Activated T-helper 17 cell treated with anti-CD3 and anti-CD28 coated beads, Interleukin-2, amount 50 U/mL, for 72 hours (primary cell): Measurements from ENCODE around the gene ESPN. TPM values are rescaled to one million over a fixed set of nuclear protein-coding genes. Genes with fewer than 3 reads are reported as not detected.
A peak's percentile ranks its signal among the peaks of the same experiment; 100 is the strongest.
"Not testable (repeated sequence)": the region's sequence is repeated elsewhere in the genome, so short reads cannot be mapped to it uniquely, and the experiment has no call there.

Experiments used
- ATAC-seq: fragments of 150-1000 bp; cut with Tn5 transposase; replicated peaks from 2 replicates; pipeline ENCODE4 v1.10.0; 2021; ENCODE audit warnings: mild to moderate bottlenecking, moderate library complexity
- H3K27ac Mint-ChIP-seq: one replicate; pipeline ENCODE4 v1.8.0; 2022; ENCODE audit warnings: mixed read lengths
- H3K27me3 Mint-ChIP-seq: one replicate; pipeline ENCODE4 v1.8.0; 2022; ENCODE audit warnings: mixed read lengths
- H3K36me3 Mint-ChIP-seq: one replicate; pipeline ENCODE4 v1.8.0; 2022; ENCODE audit warnings: low read depth, mild to moderate bottlenecking, mixed read lengths
- H3K4me1 Mint-ChIP-seq: one replicate; pipeline ENCODE4 v1.8.0; 2022; ENCODE audit warnings: mixed read lengths
- H3K4me3 Mint-ChIP-seq: one replicate; pipeline ENCODE4 v1.8.0; 2022; ENCODE audit warnings: mild to moderate bottlenecking, mixed read lengths
- H3K9me3 Mint-ChIP-seq: one replicate; pipeline ENCODE4 v1.8.0; 2022; ENCODE audit warnings: mixed read lengths
- total RNA-seq, 2 donors: library from RNA; stranded (reverse); gene quantifications; one replicate each; pipeline ENCODE4 v1.2.3, GENCODE V29; 2022

ESPN gene
- total RNA-seq, 2 donors from 2014 or later: 0.71 to 3.5 TPM

DNA sequence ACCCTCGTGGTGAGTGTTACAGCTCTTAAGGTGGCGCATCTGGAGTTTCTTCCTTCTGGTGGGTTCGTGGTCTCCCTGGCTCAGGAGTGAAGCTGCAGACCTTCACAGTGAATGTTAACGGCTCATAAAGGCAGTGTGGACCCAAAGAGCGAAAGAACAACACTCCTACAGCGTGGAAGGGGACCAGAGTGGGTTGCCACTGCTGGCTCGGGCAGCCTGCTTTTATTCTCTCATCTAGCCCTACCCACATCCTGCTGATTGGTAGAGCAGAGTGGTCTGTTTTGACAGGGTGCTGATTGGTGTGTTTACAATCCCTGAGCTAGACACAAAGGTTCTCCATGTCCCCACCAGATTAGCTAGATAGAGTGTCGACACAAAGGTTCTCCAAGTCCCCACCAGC, 29.4 kb upstream of the ESPN start:
- peak overlapping the region; percentile 83 for H3K4me3 Mint-ChIP-seq
- not testable (repeated sequence) for H3K27me3 Mint-ChIP-seq, H3K9me3 Mint-ChIP-seq, H3K27ac Mint-ChIP-seq, H3K4me1 Mint-ChIP-seq, H3K36me3 Mint-ChIP-seq, ATAC-seq

DNA sequence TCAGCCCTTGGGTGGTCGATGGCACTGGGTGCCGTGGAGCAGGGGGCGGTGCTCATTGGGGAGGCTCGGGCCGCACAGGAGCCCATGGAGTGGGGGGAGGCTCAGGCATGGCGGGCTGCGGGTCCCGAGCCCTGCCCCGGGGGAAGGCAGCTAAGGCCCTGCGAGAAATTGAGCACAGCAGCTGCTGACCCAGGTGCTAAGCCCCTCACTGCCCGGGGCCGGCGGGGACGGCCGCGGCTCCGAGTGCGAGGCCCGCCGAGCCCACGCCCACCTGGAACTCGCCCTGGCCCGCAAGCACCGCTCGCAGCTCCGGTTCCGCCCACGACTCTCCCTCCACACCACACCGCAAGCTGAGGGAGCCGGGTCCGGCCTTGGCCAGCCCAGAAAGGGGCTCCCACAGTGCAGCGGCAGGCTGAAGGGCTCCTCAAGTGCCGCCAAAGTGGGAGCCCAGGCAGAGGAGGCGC, 28.8 kb upstream of the ESPN start:
- ATAC-seq, H3K4me1 Mint-ChIP-seq, H3K4me3 Mint-ChIP-seq, H3K27me3 Mint-ChIP-seq, H3K9me3 Mint-ChIP-seq, H3K27ac Mint-ChIP-seq, H3K36me3 Mint-ChIP-seq: not testable (repeated sequence)

DNA sequence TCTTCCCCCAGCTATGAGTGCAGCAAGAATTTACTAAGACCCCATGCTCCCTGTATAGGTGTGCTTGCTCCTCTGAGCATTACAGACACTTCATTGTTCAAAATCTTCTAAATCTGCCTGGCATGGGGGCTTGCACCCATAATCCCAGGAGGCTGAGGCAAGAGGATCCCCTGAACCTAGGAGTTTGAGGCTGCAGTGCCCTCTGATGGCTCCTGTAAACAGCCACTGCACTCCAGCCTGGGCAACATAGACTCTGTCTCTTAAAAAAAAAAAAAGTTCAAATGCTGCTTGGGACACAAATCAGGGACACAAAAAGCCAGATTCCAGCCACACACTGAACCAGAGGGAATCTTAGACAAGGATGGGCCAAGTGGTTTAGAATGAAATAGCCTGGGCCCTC, 27.6 kb upstream of the ESPN start:
- no peaks in the 10 kb centered on the region for H3K27me3 Mint-ChIP-seq
- no peaks in the 10 kb centered on the region for H3K36me3 Mint-ChIP-seq
- H3K4me1 Mint-ChIP-seq: no peaks in the 10 kb centered on the region
- no peak overlapping the region for H3K4me3 Mint-ChIP-seq
- ATAC-seq: no peak
- peak overlapping the region; percentile 60 for H3K27ac Mint-ChIP-seq
- no peaks in the 10 kb centered on the region for H3K9me3 Mint-ChIP-seq

DNA sequence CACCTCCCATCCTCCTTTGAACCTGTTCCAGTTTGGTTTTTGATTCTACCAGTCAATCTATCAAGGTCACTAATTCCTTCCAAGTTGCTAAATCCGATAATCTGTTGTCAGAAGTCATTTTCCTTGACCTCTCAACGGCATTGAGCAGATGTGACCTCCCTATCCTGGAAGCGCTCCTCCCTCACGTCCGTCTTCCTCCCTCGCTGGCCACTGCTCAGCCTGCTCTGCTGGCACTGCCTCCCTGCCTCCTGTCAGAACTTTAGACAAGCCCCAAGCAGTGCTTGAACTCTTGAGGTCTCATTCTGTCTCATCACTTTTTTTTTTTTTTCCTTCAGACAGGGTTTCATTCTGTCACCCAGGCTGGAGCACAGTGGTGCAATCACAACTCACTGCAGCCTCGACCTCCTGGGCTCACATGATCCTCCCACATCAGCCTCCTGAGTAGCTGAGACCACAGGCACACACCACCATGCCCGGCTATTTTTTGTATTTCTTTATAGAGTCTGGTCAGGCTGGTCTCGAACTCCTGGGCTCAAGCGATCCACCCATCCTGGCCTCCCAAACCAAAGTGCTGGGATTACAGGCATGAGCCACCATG, 26.6 kb upstream of the ESPN start:
- H3K36me3 Mint-ChIP-seq: no peaks in the 10 kb centered on the region
- H3K27me3 Mint-ChIP-seq: no peaks in the 10 kb centered on the region
- no peak for ATAC-seq
- H3K4me3 Mint-ChIP-seq: no peak overlapping the region
- H3K4me1 Mint-ChIP-seq: no peaks in the 10 kb centered on the region
- peak overlapping the region; percentile 60 for H3K27ac Mint-ChIP-seq
- no peaks in the 10 kb centered on the region for H3K9me3 Mint-ChIP-seq

DNA sequence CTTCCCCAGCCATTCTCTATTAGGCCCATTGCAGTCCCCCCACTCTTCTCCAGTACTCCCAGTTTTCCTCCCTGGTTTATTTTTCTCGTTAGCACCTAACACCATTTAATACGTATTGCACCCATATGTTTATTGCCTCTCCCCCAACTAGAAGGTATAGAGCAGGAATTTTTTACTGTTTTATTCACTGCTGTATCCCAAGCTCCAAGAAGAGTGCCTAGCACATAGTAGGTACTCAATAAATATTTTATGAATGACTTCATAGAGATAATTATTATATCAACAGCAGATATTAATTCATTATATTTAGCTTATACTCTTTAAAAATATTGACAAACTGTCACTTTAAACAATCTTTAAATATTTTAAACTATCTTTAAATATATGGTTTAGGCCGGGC, 25.3 kb upstream of the ESPN start:
- H3K27me3 Mint-ChIP-seq: no peaks in the 10 kb centered on the region
- H3K9me3 Mint-ChIP-seq: no peaks in the 10 kb centered on the region
- H3K27ac Mint-ChIP-seq: peak overlapping the region; percentile 47
- no peaks in the 10 kb centered on the region for H3K4me1 Mint-ChIP-seq
- no peak overlapping the region for H3K4me3 Mint-ChIP-seq
- no peak for ATAC-seq
- no peaks in the 10 kb centered on the region for H3K36me3 Mint-ChIP-seq

DNA sequence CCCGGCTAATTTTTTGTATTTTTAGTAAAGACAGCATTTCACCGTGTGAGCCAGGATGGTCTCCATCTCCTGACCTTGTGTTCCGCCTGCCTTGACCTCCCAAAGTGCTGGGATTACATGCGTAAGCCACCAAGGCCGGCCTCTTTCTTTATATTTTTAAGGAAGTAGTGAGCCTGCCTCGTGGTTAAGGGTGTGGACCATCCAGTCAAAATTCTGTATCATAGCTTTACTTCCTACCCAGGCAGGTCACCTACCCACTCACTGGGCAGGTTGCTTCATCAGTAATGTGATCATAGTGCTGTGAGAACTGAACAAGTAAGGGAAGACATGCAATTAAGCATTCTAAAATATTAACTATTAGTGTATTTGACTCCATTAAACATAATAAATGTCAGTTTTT, 22.9 kb upstream of the ESPN start:
- Mint-ChIP-seq H3K9me3 (no peaks in the 10 kb centered on the region), H3K36me3 (no peaks in the 10 kb centered on the region), H3K4me1 (no peaks in the 10 kb centered on the region), H3K27ac (no peak overlapping the region), H3K27me3 (no peaks in the 10 kb centered on the region), H3K4me3 (no peak overlapping the region)
- ATAC-seq: no peak

DNA sequence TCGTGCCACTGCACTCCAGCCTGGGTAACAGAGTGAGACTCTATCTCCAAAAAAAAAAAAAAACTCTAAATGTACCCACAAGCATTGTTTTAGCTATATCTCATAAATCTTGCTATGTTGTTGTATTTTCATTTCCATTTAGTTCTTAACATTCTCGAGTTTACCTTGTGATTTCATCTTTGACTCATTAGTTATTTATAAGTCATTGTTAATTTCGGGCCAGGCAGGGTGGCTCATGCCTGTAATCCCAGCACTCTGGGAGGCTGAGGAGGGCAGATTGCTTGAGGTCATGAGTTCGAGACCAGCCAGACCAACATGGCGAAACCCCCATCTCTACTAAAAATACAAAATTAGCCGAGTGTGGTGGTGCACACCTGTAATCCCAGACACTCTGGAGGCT, 16.6 kb upstream of the ESPN start:
- ATAC-seq: no peak
- no peak overlapping the region for H3K27ac Mint-ChIP-seq
- H3K36me3 Mint-ChIP-seq: no peaks in the 10 kb centered on the region
- no peaks in the 10 kb centered on the region for H3K9me3 Mint-ChIP-seq
- H3K27me3 Mint-ChIP-seq: peaks cover 7% of the 10 kb centered on the region
- H3K4me1 Mint-ChIP-seq: no peaks in the 10 kb centered on the region
- H3K4me3 Mint-ChIP-seq: no peak overlapping the region

DNA sequence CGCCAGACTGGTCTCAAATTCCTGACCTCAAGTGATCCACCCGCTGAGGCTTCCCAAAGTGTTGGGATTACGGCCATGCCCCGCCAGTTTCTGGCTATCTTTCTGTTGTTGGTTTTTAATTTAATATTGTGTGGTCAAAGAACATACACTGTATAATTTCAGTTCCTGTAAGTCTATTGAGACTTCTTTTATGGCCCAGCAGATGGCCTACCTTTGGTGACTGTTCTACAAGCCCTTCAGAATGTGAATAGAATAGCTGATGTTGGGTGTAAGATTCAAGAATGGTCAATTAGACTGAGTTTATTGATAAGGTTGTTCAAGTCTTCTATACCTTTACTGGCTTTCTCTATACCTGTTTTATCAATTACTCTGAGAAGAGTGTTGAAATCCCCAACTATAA, 15.5 kb upstream of the ESPN start:
- Mint-ChIP-seq H3K9me3 (no peaks in the 10 kb centered on the region), H3K36me3 (no peaks in the 10 kb centered on the region), H3K4me3 (no peak overlapping the region), H3K4me1 (no peaks in the 10 kb centered on the region), H3K27me3 (peaks cover 7% of the 10 kb centered on the region), H3K27ac (no peak overlapping the region)
- ATAC-seq: no peak

DNA sequence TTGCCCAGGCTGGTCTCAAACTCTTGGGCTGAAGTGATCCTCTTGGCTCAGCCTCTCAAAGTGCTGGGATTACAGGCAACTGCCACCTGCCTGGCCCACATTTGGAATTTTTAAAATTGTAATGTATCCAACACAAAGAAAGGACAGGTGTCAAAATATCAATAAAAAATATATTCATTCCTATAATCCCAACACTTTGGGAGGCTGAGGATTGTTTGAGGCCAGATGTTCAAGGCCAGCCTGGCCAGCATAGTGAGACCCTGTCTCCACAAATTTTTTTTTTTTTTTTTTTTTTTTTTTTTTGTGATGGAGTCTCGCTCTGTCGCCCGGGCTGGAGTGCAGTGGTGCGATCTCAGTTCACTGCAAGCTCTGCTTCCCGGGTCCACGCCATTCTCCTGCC, 14.8 kb upstream of the ESPN start:
- no peaks in the 10 kb centered on the region for H3K36me3 Mint-ChIP-seq
- H3K4me3 Mint-ChIP-seq: no peak overlapping the region
- peaks cover 12% of the 10 kb centered on the region for H3K27me3 Mint-ChIP-seq
- no peak overlapping the region for H3K27ac Mint-ChIP-seq
- ATAC-seq: no peak
- no peaks in the 10 kb centered on the region for H3K9me3 Mint-ChIP-seq
- peaks cover 6% of the 10 kb centered on the region for H3K4me1 Mint-ChIP-seq

DNA sequence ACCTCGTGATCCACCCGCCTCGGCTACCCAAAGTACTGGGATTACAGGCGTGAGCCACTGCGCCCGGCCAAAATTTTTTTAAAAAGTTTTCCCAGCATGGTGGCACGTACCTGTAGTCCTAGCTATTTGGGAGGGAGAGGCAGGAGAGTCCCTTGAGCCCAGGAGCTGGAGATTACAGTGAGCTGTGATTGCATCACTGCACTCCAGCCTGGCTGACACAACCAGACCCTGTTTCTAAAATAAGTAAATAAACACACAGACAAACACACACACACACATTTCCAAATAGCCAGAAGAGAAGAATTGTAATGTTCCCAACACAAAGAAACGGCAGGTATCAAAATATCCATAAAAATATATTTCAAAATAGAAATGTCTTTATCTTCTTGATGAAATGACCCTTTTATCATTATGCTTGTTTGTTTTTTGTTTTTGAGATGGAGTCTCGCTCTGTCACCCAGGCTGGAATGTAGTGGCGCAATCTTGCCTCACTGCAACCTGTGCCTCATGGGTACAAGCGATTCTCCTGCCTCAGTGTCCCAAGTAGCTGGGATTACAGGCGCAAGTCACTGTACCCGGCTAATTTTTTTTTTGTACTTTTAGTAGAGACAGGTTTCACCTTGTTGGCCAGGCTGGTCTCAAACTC, 14.2 kb upstream of the ESPN start:
- no peaks in the 10 kb centered on the region for H3K36me3 Mint-ChIP-seq
- ATAC-seq: no peak
- H3K4me3 Mint-ChIP-seq: no peak overlapping the region
- peaks cover 15% of the 10 kb centered on the region for H3K27me3 Mint-ChIP-seq
- H3K4me1 Mint-ChIP-seq: peaks cover 6% of the 10 kb centered on the region
- H3K27ac Mint-ChIP-seq: no peak overlapping the region
- no peaks in the 10 kb centered on the region for H3K9me3 Mint-ChIP-seq

DNA sequence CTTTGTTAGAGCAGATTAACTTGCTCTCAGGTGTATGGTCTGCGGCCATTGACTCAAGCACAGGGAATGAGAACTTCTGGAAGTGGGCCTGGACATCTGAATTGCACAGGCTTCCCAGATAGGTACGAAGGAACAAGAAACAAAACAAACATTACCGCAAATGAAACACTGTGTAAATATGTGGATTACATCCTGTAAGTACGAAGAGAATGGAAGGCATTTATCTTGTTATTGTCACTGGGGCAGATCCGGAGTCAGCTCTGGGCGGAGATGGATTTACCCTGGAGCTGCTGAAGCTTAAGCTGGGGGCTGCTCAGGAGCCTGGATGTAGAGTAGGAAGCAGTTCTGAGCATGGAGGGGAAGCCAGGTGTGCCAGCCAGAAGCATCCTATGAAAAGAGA, 11.7 kb upstream of the ESPN start:
- Mint-ChIP-seq H3K27me3 (peaks cover 37% of the 10 kb centered on the region), H3K27ac (no peak overlapping the region)

DNA sequence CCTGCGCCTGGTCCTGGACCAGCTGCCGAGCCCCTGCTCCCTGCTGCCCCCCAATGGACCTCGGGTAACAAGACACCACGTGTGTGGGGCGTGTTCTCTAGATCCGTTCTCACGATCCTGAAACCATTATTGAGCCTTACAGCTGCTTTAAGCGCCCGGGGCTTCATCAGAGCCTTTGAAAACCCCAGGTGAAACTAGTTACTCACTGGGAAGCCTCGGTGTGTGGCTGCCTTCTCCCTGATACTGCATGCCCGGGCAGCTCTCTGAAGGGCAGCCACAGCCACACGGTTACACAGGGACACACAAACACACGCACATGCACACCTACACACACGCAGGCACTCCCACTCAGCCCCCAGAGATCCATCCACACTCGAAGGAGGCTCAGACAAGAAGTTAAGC, 10.1 kb upstream of the ESPN start:
- peak overlapping the region; percentile 60 for H3K4me3 Mint-ChIP-seq
- H3K4me1 Mint-ChIP-seq: peaks cover 6% of the 10 kb centered on the region
- peaks cover 38% of the 10 kb centered on the region for H3K27me3 Mint-ChIP-seq
- peak; percentile 95 for ATAC-seq
- no peaks in the 10 kb centered on the region for H3K36me3 Mint-ChIP-seq
- peak overlapping the region; percentile 70 for H3K27ac Mint-ChIP-seq
- no peaks in the 10 kb centered on the region for H3K9me3 Mint-ChIP-seq

More for the DNA sequence above, 11.7 kb upstream of the ESPN start:
- Mint-ChIP-seq H3K36me3 (no peaks in the 10 kb centered on the region), H3K9me3 (no peaks in the 10 kb centered on the region), H3K4me1 (peaks cover 6% of the 10 kb centered on the region), H3K4me3 (no peak overlapping the region)
- ATAC-seq: no peak

DNA sequence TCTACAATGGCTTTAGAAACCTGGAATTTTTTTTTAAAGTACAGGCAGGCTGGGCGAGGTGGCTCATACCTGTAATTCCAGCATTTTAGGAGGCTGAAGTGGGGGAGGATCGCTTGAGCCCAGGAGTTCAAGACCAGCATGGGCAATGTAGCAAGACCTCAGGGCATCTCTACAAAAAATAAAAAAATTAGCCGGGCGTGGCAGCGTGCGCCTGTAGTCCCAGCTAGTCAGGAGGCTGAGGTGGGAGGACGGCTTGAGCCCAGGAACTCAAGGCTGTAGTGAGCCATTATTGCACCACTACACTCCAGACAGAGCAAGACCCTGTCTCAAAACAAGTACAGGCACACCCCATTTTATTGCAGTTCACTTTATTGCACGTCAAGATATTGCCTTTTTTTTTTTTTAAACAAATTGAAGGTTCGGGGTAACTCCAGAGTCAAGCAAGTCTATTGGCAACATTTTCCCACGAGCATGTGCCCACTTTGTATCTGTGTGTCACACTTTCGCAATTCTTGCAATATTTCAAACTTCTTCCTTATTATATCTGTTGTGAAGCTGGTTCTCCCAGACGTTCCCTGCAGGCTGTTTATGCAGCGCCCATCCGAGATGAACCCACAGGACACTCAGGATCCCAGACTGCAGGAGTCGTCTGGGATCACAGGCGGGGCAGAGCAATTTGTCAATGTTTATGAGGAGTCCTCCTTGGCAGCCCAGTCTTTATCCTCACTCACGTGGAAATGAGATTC, 9.5 kb upstream of the ESPN start:
- Mint-ChIP-seq H3K27ac (peak overlapping the region; percentile 70), H3K4me3 (peak overlapping the region; percentile 60), H3K4me1 (peaks cover 6% of the 10 kb centered on the region), H3K27me3 (peaks cover 38% of the 10 kb centered on the region), H3K9me3 (no peaks in the 10 kb centered on the region), H3K36me3 (no peaks in the 10 kb centered on the region)
- no peak for ATAC-seq

DNA sequence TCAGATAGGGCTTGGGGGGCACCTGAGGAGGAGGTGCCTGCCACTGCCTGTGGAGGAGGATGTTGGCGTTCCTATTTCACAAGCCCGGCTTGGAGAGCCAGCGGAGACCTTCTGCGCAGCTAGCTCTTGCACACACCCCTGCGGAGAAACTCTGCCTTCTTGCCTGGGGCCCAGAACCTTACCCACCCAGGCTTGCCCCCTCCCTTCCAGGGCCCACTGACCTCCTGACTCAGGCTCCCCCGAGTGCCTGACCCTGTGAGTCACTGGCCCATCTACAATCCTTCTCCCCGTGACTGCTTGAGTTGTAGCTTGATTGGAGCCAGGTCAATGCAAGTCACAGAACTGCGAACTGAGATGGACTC, 8.3 kb upstream of the ESPN start:
- H3K36me3 Mint-ChIP-seq: no peaks in the 10 kb centered on the region
- H3K27ac Mint-ChIP-seq: no peak overlapping the region
- peaks cover 36% of the 10 kb centered on the region for H3K27me3 Mint-ChIP-seq
- H3K4me3 Mint-ChIP-seq: no peak overlapping the region
- ATAC-seq: no peak
- peaks cover 6% of the 10 kb centered on the region for H3K4me1 Mint-ChIP-seq
- no peaks in the 10 kb centered on the region for H3K9me3 Mint-ChIP-seq

DNA sequence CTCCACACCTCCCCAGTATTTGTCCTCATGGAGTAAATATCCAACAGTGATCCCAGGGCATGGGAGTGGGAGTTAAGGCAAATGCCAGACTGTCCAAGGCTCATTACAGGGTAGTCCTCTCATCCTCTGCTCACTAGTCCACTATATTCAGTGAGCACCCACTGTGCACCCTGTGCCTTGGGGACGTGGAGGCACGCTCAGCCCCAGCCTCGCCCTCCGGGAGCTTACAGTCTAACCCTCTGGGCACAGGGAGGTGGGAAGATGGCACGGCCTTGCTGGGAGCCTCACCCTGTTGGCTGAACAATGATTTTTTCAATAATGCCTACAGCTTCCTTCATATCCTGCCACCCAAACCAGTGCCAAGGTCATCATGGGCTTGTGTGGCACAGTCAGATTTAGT, 7.7 kb upstream of the ESPN start:
- ATAC-seq: no peak
- H3K27ac Mint-ChIP-seq: no peak overlapping the region
- H3K9me3 Mint-ChIP-seq: no peaks in the 10 kb centered on the region
- peaks cover 39% of the 10 kb centered on the region for H3K27me3 Mint-ChIP-seq
- peaks cover 6% of the 10 kb centered on the region for H3K4me1 Mint-ChIP-seq
- no peak overlapping the region for H3K4me3 Mint-ChIP-seq
- H3K36me3 Mint-ChIP-seq: no peaks in the 10 kb centered on the region
